Breast epithelium (tissue), 4 donors: Measurements from ENCODE around the gene OR7G1. TPM values are rescaled to one million over a fixed set of nuclear protein-coding genes. Genes with fewer than 3 reads are reported as not detected.
A peak's percentile ranks its signal among the peaks of the same experiment; 100 is the strongest.

ENCODE experiments used
- DNase-seq, 2 donors: peaks; one replicate each; pipeline ENCODE4 v3.0.0-alpha.2; 2019; ENCODE audit warnings: low spot score in 2 of 2
- H3K27ac ChIP-seq, 2 donors: fragments of 200-600 bp; sonication (generic) in 1 of 2; one replicate each; pipeline ENCODE4 v1.5.1; 2016 to 2019; ENCODE audit warnings: mild to moderate bottlenecking in 1 of 2
- H3K27me3 ChIP-seq, 2 donors: fragments of 200-600 bp; sonication (generic) in 1 of 2; one replicate each; pipeline versions ENCODE4 v1.5.1 to v1.6.0; 2017 to 2019; ENCODE audit warnings: control low read depth in 1 of 2, mild to moderate bottlenecking in 1 of 2
- H3K36me3 ChIP-seq: fragments of 200-600 bp; one replicate; pipeline ENCODE4 v1.5.1; 2019
- H3K4me1 ChIP-seq, 2 donors: fragments of 200-600 bp; sonication (generic); one replicate each; pipeline ENCODE4 v1.5.1; 2016 to 2019; ENCODE audit warnings: control low read depth in 1 of 2
- H3K4me3 ChIP-seq, 3 donors: fragments of 200-600 bp; sonication (generic); 1 replicate in 2 of 3; 2 replicates in 1 of 3; pipeline ENCODE4 v1.5.1; 2016 to 2019; ENCODE audit warnings: mild to moderate bottlenecking in 3 of 3, moderate library complexity in 2 of 3
- H3K9me3 ChIP-seq, 2 donors: fragments of 200-600 bp; sonication (generic) in 1 of 2; one replicate each; pipeline ENCODE4 v1.5.1; 2016 to 2019; ENCODE audit warnings: control low read depth in 1 of 2
- CTCF ChIP-seq, 3 donors: fragments of 450-650 bp; IDR thresholded peaks; one replicate each; pipeline ENCODE4 v1.5.1; 2016 to 2017; ENCODE audit warnings: antibody characterized with exemption in 3 of 3, mild to moderate bottlenecking in 3 of 3, moderate library complexity in 3 of 3
- POLR2A ChIP-seq: fragments of 450-650 bp; IDR thresholded peaks from one replicate; pipeline ENCODE4 v1.6.1; 2016; ENCODE audit warnings: antibody characterized with exemption, mild to moderate bottlenecking, moderate library complexity
- POLR2AphosphoS5 ChIP-seq, 3 donors: sonication (generic); formaldehyde crosslinking; IDR thresholded peaks; one replicate each; pipeline ENCODE4 v1.6.1; 2017; ENCODE audit warnings: antibody characterized with exemption in 3 of 3
- intact Hi-C: fragments of 100-400 bp; cut with DNase I; formaldehyde crosslinking; loops from one replicate; pipeline ENCODE4 v1.15.1; 2023; ENCODE audit warnings: low total_unique reads
- total RNA-seq, 3 donors: library from RNA; depleted of rRNA; stranded (reverse); fragments of >200 nt; gene quantifications; one replicate each; pipeline ENCODE4 v1.1.0, GENCODE V29; 2016

Gene OR7G1
- total RNA-seq, 3 donors from 2014 or later: not detected

GRCh38 chr19:9107375-9107774 is 8.2 kb downstream of the OR7G1 start, which contains the start of gene OR7G2:
TSS of gene OR7G2 (minus strand) at chr19:9107475. CDS start at chr19:9103243, 4,232 bp downstream.
- H3K36me3 ChIP-seq: no peaks in the 10 kb centered on the region
- H3K27me3 ChIP-seq: peaks cover 0 to 10% of the 10 kb centered on the region in 2 donors
- no peak within 1 kb of the TSS for H3K4me3 ChIP-seq
- intact Hi-C loops: no loop called here
- DNase-seq: no peak
- H3K4me1 ChIP-seq: no peaks in the 10 kb centered on the region
- TF ChIP-seq CTCF (IDR thresholded peaks at IDR 0.05): no peak
- no peak for TF ChIP-seq POLR2AphosphoS5 (IDR thresholded peaks at IDR 0.05)
- no peaks in the 10 kb centered on the region for H3K9me3 ChIP-seq
- H3K27ac ChIP-seq: no peak within 1 kb of the TSS

DNA sequence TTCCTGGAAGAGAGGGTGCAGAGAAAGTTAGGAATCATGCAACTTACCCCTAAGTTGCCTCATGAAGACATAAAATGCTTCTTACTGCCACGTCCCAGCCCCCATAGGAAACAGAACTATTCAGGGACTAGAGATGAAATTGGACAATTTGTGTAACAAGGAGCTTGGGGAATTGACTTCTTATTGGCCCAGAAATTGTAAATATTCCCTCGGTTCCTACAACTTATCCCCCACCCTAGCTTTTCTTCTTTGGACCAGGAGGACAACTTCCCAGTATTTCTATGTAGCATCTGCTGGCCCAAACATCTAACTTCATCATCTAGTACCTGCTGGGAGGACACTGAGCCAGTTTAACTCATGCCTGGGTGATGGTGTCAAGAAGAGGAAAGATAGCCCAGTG is 28.8 kb downstream of the OR7G1 start, which contains the start of gene OR1M1:
Gene OR1M1, plus strand, starts transcription at position 301 of the 400 bp plus-strand sequence. CDS start 6,184 bp downstream, outside the sequence.
- intact Hi-C loops: no loop called here
- TF ChIP-seq POLR2A (no peak), CTCF (IDR thresholded peaks at IDR 0.05) (no peak), POLR2AphosphoS5 (IDR thresholded peaks at IDR 0.05) (no peak)
- no peak for DNase-seq
- Histone ChIP-seq H3K36me3 (no peaks in the 10 kb centered on the region), H3K4me1 (no peaks in the 10 kb centered on the region), H3K27ac (no peak within 1 kb of the TSS), H3K4me3 (no peak within 1 kb of the TSS), H3K9me3 (no peaks in the 10 kb centered on the region), H3K27me3 (peaks cover 0 to 6% of the 10 kb centered on the region in 2 donors)

- H3K9me3 ChIP-seq: no peaks in the 10 kb centered on the region
- intact Hi-C loops: no loop called here
- no peak for TF ChIP-seq POLR2AphosphoS5 (IDR thresholded peaks at IDR 0.05)
- no peak for TF ChIP-seq CTCF (IDR thresholded peaks at IDR 0.05)
- TF ChIP-seq POLR2A: no peak
- no peak overlapping the region for H3K4me3 ChIP-seq
- no peak overlapping the region for H3K27ac ChIP-seq
- no peaks in the 10 kb centered on the region for H3K4me1 ChIP-seq
- H3K27me3 ChIP-seq: no peaks in the 10 kb centered on the region
- no peaks in the 10 kb centered on the region for H3K36me3 ChIP-seq
- no peak for DNase-seq
These were observed 36.9 kb downstream of the OR7G1 start for GRCh38 chr19:9078651-9079050.

DNA sequence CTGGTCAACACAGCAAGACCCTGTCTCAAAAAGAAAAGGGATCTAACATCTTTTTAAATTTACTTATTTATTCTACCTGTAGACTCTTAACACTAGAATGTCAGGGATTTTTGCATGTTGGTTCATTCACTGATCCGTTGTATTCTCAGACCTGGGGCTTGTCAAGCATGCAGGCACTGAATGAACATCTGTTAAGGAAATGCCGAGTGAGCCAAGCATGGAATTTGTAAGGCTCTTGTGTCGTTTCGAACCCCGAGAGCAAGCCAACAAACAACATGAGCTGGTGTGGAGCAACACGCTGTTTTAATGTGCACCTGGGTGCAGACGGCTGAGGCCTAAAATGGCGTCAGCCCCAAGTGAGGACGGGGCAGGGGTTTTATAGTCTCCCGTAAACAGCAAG is 38.7 kb downstream of the OR7G1 start:
- intact Hi-C loops: no loop called here
- H3K9me3 ChIP-seq: no peaks in the 10 kb centered on the region
- no peaks in the 10 kb centered on the region for H3K4me1 ChIP-seq
- no peak overlapping the region for H3K27ac ChIP-seq
- H3K27me3 ChIP-seq: no peaks in the 10 kb centered on the region
- no peak for DNase-seq
- H3K4me3 ChIP-seq: no peak overlapping the region
- H3K36me3 ChIP-seq: no peaks in the 10 kb centered on the region
- no peak for TF ChIP-seq CTCF (IDR thresholded peaks at IDR 0.05)
- no peak for TF ChIP-seq POLR2A
- no peak for TF ChIP-seq POLR2AphosphoS5 (IDR thresholded peaks at IDR 0.05)

GRCh38 chr19:9075064-9075949 is 40.3 kb downstream of the OR7G1 start:
- TF ChIP-seq POLR2A (no peak), POLR2AphosphoS5 (IDR thresholded peaks at IDR 0.05) (no peak), CTCF (IDR thresholded peaks at IDR 0.05) (no peak)
- Histone ChIP-seq H3K36me3 (no peaks in the 10 kb centered on the region), H3K27ac (peak overlapping the region; percentile 23 to 61), H3K4me3 (no peak overlapping the region), H3K27me3 (no peaks in the 10 kb centered on the region), H3K4me1 (no peaks in the 10 kb centered on the region), H3K9me3 (no peaks in the 10 kb centered on the region)
- peak; percentile 69 to 75 for DNase-seq
- intact Hi-C loops: no loop called here
